ENCODE results near the gene GNG14.

DNA sequence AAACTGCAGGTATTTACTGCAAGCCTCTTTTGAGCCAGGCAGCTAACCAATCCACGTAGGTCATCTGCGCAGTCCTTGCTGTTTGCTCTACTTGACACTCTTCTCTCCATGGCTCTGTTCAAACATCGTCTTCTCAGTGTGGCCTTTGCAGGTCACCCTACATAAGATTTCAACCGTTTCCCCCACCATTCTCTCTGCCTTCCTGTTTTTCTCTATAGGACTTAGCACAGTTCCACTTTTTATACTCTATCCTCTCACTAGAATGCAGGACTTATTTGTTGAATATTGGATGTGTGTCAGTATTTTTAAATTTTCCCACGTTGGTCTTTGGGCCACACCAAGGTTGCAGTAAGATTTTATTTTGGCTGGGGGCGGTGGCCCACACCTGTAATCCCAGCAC is 10.3 kb downstream of the GNG14 start:
- no peak for TF ChIP-seq CTCF (IDR thresholded peaks at IDR 0.05)
- TF ChIP-seq EZH2 (IDR thresholded peaks at IDR 0.05; ENCODE audit: borderline replicate concordance, insufficient read depth, low read depth, low read length, poor library complexity, severe bottlenecking), result no peak

Measured in B cell (primary cell).